HG02981 (cell line): ENCODE results near the gene TMEM240.

Source experiments
- ATAC-seq: cut with Tn5 transposase; IDR thresholded peaks from one replicate; pipeline ENCODE4 v1.9.1; 2021; ENCODE audit warnings: mild to moderate bottlenecking, moderate library complexity; ENCODE audit not compliant: unreplicated experiment

TMEM240 gene

GRCh38 chr1:1540090-1540817, at the start of gene TMEM240:
TMEM240 (minus strand) TSS chr1:1540624; CDS start chr1:1540346, 278 bp downstream.
- ATAC-seq: no peak

- no peak for ATAC-seq
Measured at GRCh38 chr1:1583347-1584010, 43.1 kb upstream of the TMEM240 start.

DNA sequence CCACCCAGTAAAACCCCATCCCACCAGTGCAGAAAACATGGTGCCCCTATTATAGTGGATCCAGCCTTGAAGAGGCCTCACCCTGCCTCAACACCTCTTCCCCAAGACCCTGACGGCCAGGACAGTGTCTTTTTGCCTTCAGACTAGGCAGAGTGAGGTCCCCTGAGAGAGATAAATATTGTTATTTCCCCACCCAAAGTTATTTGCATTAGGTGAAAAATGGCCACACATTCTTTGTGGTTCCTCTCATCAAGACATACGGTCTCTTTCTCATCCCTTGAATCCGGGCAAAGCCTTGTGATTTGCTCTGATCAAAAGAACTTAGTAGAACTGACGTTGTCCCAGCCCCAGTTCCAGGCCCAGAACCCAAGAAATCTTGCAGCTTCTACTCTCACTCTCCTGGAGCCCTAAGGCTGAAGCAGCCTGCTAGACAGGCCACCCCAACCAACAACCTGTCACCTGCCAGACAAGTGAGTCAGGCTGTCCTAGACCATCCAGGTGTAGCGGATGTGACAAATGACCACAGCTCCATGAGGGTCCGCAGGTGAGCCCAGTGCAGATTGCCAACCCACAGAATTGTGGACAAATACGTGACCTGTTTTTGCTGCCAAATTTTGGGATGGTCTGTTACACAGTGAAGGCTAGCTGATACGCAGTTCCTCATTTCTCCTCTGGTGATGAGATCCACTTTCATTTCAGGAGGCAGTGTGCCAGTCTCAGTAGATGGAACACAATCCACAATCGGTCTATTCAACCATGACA, 42.3 kb upstream of the TMEM240 start:
- ATAC-seq: no peak

GRCh38 chr1:1578371-1578940, 38.0 kb upstream of the TMEM240 start:
- ATAC-seq: no peak

- no peak for ATAC-seq
Measured at GRCh38 chr1:1577367-1578011, 37.1 kb upstream of the TMEM240 start.

- peak; percentile 78 for ATAC-seq
Measured at GRCh38 chr1:1574721-1575537, 34.5 kb upstream of the TMEM240 start, which contains the start of gene SSU72. SSU72 (minus strand) TSS chr1:1574863; CDS start chr1:1574557, 306 bp downstream.

DNA sequence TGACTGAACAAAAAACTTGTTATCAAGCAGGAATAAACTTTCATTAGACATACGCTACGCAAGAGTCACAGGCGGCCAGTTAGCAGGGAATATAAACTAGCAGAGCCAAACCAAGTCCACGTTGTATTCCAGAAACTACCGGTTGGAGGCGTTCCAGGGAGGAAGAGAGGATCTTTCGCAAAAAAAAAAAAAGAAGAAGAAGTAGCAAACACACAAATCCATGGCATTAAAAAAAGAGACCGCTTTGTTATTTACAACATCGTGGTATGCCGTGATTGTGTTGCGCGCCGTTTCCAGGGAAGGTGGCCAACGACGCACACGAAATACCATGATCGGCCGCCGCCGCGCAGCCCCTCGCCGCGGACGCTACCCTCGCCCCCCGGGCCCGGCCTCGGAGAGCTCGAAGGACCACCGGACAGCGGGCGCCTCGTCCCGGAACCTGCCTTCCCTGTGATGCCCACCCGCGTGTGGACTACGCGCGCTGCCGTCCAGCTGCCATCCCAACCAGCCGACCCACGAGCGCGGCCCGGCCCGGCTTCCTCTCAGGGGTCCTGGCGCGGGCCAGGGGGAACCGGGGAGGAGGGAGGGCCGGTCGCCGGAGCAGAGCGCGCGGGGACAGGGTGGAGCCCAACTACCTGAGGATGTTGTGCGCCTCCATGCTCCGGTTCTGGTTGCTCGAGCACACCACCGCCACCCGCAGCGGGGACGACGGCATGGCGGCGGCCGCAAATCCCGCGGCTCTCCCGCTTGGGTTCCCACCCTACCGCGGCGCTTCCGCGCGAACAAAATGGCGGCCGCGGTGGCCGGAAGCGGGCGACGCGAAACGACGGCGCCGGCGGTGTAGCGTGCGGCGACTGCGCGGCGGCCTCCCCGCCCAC, 33.7 kb upstream of the TMEM240 start:
- ATAC-seq: peak; percentile 69

GRCh38 chr1:1569341-1569740, 28.9 kb upstream of the TMEM240 start:
- ATAC-seq: no peak

GRCh38 chr1:1567891-1568291, 27.5 kb upstream of the TMEM240 start:
- no peak for ATAC-seq

- no peak for ATAC-seq
Measured at GRCh38 chr1:1567152-1567875, 26.9 kb upstream of the TMEM240 start.

DNA sequence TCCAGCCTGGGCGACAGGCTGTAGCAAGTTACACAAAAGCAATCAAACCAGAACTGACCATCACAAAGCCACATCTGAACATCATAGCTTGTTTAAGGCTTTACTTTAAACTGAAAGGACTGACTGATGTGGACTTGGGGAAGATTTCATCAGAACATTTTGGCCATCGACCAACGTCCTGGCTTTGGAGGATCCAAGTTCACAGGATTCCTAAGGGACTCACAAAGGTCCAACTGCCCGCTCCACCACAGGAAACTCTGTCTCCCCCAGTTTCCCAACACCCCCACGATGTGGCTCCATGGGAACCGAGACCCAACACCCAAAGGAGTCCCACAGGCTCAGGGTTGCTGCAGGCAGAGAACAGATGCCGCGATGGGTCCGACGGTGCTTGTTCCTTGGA, 24.9 kb upstream of the TMEM240 start:
- no peak for ATAC-seq

DNA sequence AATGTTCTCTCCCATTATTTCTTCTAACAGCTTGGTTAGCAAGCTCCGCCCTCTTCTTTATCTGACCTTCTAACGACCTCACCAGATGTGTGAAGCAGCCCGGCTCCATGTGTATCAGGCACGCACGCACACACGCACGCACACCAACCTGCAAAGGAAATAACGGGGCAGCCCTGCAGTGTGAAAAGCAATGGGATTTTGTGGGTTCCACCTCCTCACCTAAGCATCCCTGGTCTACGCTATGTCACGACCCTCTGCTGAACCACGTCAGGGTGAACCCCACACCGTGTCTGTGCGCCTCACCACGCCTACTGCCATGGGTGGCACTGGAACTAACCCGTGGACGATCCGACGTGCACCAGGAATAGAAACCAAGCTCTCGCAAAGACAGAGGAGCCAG, 23.8 kb upstream of the TMEM240 start:
- ATAC-seq: no peak

DNA sequence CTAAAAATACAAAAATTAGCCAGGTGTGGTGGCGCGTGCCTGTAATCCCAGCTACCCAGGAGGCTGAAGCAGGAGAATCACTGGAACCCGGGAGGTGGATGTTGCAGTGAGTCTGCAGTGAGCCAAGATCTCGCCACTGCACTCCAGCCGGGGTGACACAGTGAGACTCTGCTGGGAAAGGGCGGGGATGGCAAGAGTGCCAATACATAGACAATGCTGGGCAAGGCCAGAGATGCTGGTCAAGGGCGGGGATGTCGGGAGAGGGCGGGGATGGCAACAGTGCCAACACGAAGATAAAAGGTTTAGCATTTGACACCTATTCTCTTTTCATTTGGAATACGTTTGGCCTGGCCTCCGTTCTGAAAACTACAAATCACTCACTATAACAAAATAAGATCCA, 23.3 kb upstream of the TMEM240 start:
- no peak for ATAC-seq

DNA sequence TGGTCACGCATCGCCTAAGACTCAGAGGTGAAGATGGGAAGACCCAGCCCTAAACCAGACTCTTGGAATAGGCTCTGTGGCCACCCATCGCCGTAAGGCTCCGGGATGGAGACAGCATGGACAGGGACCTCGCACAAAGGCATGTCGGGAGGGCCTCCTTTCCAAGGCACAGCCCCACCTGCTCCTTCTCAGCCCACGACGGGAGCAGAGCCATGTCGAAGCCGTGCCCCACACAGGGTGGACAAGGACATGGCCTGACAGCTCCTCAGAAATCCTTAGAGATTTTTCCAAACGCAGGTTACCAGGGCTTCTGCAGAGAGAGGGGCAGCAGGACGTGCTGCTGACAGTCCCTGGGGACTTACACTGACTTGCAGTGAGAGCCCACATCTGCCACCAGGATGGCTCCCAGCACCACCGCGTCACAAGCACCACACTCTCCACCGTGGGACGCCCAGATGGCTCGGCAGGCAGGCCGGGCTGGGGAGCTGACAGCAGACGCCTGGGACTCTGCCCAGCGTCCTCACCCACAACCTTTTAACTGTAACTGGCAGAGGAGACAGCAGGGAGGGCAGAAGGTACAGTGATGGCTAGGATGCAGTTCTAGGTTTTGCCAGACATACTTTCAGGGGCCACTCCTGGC, 22.3 kb upstream of the TMEM240 start:
- no peak for ATAC-seq

DNA sequence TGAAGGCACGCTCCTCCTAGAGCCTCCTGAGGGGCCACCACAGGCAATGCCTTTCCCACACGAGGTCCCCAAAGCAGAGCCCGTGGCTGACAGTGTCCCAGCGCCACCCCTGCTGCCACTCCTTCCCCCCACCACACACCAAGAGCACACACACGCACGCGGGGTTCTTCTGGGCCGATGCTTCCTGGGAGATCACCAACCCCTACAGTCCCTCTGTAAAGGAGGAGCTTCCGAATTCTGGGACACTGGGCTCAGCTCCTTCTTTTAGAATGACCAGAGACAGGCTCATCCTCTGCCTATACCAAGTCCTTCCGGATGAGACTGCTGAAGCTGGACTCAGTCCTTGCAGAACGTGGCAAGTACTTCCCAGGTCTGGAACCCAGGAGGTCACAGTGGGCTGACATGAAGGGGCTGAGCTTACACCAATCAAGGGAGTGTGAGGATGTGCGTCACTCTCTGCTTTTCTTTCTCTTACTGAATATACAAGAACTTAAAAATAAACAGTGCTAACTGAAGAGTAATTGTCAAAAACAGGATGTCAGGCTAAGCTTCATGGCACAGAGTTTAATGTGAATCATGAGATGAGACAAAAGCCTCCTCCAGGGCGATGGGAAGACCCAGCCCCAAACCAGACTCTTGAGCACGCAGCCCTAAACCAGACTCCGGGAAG, 21.5 kb upstream of the TMEM240 start:
- ATAC-seq: no peak

GRCh38 chr1:1560178-1560577, 19.8 kb upstream of the TMEM240 start:
- no peak for ATAC-seq

DNA sequence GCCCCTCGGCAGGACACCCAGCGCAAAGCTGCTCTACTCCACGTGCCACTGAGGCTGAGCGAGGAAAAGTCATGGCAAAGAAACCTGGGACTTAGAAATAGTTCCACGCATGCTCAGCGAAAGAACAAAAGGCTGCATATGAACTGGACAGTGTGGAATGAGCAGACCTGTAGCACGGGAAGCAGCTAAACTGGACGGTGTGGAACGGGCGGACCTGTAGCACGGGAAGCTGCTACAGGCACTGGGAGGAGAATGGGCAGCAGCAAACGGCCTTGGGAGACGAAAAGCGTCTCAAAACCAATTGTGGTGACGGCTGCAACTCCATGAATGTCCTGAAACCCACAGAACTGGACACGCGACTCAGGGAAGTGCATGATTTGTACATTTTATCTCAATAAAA, 18.6 kb upstream of the TMEM240 start:
- ATAC-seq: no peak
